ENCODE results near the gene CD46.

CD46 gene

GRCh38 chr1:207841293-207841692 lies 89.4 kb downstream of the CD46 start:
- Histone ChIP-seq H3K27me3 (ENCODE audit: insufficient read depth, low read length, poor library complexity) (no peaks in the 10 kb centered on the region), H3K4me2 (ENCODE audit: insufficient read depth, low read length) (no peak overlapping the region), H3K36me3 (ENCODE audit: insufficient read depth, low read length) (peaks cover 82% of the 10 kb centered on the region), H2AFZ (ENCODE audit: low read depth, low read length) (no peak overlapping the region), H3K4me3 (ENCODE audit: low read depth in 1 of 2, low read length in 2 of 2) (no peak overlapping the region), H3K4me1 (ENCODE audit: insufficient read depth, low read length) (no peaks in the 10 kb centered on the region), H3K79me2 (ENCODE audit: insufficient read depth, low read length) (peaks cover 99% of the 10 kb centered on the region), H3K9ac (ENCODE audit: low read depth, low read length) (no peak overlapping the region), H4K20me1 (ENCODE audit: insufficient read depth, low read length) (peaks cover 93% of the 10 kb centered on the region), H3K27ac (ENCODE audit: low read length) (no peak overlapping the region), H3K9me3 (ENCODE audit: insufficient read depth, low read length, severe bottlenecking) (no peaks in the 10 kb centered on the region)
- ATAC-seq (ENCODE audit: insufficient read depth, low read depth), result no peak
- DNase-seq, result no peak
- TF ChIP-seq CTCF (IDR thresholded peaks at IDR 0.05; ENCODE audit: borderline replicate concordance, extremely low read depth, low read length, poor library complexity, severe bottlenecking), result no peak
- no peak for TF ChIP-seq EZH2 (IDR thresholded peaks at IDR 0.05; ENCODE audit: borderline replicate concordance, low read depth, low read length, severe bottlenecking)

GRCh38 chr1:207841901-207842300 lies 90.0 kb downstream of the CD46 start:
- Histone ChIP-seq H3K4me1 (ENCODE audit: insufficient read depth, low read length) (no peaks in the 10 kb centered on the region), H3K4me3 (ENCODE audit: low read depth in 1 of 2, low read length in 2 of 2) (no peak overlapping the region), H4K20me1 (ENCODE audit: insufficient read depth, low read length) (peaks cover 93% of the 10 kb centered on the region), H3K79me2 (ENCODE audit: insufficient read depth, low read length) (peaks cover 99% of the 10 kb centered on the region), H3K4me2 (ENCODE audit: insufficient read depth, low read length) (no peak overlapping the region), H3K9me3 (ENCODE audit: insufficient read depth, low read length, severe bottlenecking) (no peaks in the 10 kb centered on the region), H3K27me3 (ENCODE audit: insufficient read depth, low read length, poor library complexity) (no peaks in the 10 kb centered on the region), H2AFZ (ENCODE audit: low read depth, low read length) (no peak overlapping the region), H3K9ac (ENCODE audit: low read depth, low read length) (no peak overlapping the region), H3K36me3 (ENCODE audit: insufficient read depth, low read length) (peaks cover 80% of the 10 kb centered on the region), H3K27ac (ENCODE audit: low read length) (no peak overlapping the region)
- TF ChIP-seq CTCF (IDR thresholded peaks at IDR 0.05; ENCODE audit: borderline replicate concordance, extremely low read depth, low read length, poor library complexity, severe bottlenecking), result no peak
- TF ChIP-seq EZH2 (IDR thresholded peaks at IDR 0.05; ENCODE audit: borderline replicate concordance, low read depth, low read length, severe bottlenecking), result no peak
- no peak for DNase-seq
- ATAC-seq (ENCODE audit: insufficient read depth, low read depth), result no peak

DNA sequence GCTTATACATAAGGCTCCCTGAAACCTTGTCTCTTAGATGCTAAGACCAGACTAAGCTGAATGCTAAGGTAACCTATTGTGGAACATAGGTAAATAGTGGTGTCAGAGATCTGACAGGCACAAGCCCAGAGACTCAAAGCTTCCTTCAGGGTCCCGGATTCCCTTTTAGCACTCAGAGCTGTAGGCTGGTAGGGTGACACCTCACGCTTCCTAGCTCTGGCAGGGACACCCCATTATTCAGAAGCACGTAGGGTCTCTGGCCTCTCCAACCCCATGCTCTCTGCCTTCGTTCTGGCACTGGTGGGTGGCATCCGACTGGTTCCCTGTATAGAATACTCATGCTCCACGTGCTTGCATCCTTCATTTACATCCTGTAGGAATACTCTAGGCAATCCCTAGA lies 90.7 kb downstream of the CD46 start:
- H3K79me2 ChIP-seq (ENCODE audit: insufficient read depth, low read length), result peaks cover 99% of the 10 kb centered on the region
- TF ChIP-seq CTCF (IDR thresholded peaks at IDR 0.05; ENCODE audit: borderline replicate concordance, extremely low read depth, low read length, poor library complexity, severe bottlenecking) (no peak), EZH2 (IDR thresholded peaks at IDR 0.05; ENCODE audit: borderline replicate concordance, low read depth, low read length, severe bottlenecking) (no peak)
- no peaks in the 10 kb centered on the region for H3K9me3 ChIP-seq (ENCODE audit: insufficient read depth, low read length, severe bottlenecking)
- no peak overlapping the region for H3K4me2 ChIP-seq (ENCODE audit: insufficient read depth, low read length)
- H3K4me1 ChIP-seq (ENCODE audit: insufficient read depth, low read length), result no peaks in the 10 kb centered on the region
- peaks cover 79% of the 10 kb centered on the region for H3K36me3 ChIP-seq (ENCODE audit: insufficient read depth, low read length)
- no peaks in the 10 kb centered on the region for H3K27me3 ChIP-seq (ENCODE audit: insufficient read depth, low read length, poor library complexity)
- H4K20me1 ChIP-seq (ENCODE audit: insufficient read depth, low read length), result peaks cover 93% of the 10 kb centered on the region
- ATAC-seq (ENCODE audit: insufficient read depth, low read depth), result no peak
- H3K9ac ChIP-seq (ENCODE audit: low read depth, low read length), result no peak overlapping the region
- no peak for DNase-seq
- H2AFZ ChIP-seq (ENCODE audit: low read depth, low read length), result no peak overlapping the region
- H3K4me3 ChIP-seq (ENCODE audit: low read depth in 1 of 2, low read length in 2 of 2), result no peak overlapping the region
- H3K27ac ChIP-seq (ENCODE audit: low read length), result no peak overlapping the region

DNA sequence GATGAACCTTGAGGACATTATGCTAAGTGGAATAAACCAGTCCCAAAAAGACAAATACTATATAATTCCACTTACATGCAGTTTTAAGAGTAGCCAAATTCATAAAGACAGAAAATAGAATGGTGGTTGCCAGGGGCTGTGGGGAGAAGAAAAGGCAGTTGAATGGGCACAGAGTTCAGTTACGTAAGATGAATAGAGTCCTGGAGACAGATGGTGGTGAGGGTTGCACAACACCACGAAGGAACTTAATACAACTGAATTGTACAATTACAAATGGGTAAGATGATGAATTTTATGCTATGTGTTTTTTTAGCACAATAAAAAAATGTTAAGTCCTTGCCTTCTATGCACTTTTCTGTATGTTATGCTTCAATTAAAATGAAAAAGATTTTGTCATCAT lies 92.5 kb downstream of the CD46 start:
- peaks cover 99% of the 10 kb centered on the region for H3K79me2 ChIP-seq (ENCODE audit: insufficient read depth, low read length)
- no peak overlapping the region for H3K27ac ChIP-seq (ENCODE audit: low read length)
- no peak overlapping the region for H3K9ac ChIP-seq (ENCODE audit: low read depth, low read length)
- TF ChIP-seq EZH2 (IDR thresholded peaks at IDR 0.05; ENCODE audit: borderline replicate concordance, low read depth, low read length, severe bottlenecking), result no peak
- TF ChIP-seq CTCF (IDR thresholded peaks at IDR 0.05; ENCODE audit: borderline replicate concordance, extremely low read depth, low read length, poor library complexity, severe bottlenecking), result no peak
- H4K20me1 ChIP-seq (ENCODE audit: insufficient read depth, low read length), result peaks cover 90% of the 10 kb centered on the region
- H3K27me3 ChIP-seq (ENCODE audit: insufficient read depth, low read length, poor library complexity), result no peaks in the 10 kb centered on the region
- H3K9me3 ChIP-seq (ENCODE audit: insufficient read depth, low read length, severe bottlenecking), result no peaks in the 10 kb centered on the region
- H3K4me3 ChIP-seq (ENCODE audit: low read depth in 1 of 2, low read length in 2 of 2), result no peak overlapping the region
- no peak overlapping the region for H3K4me2 ChIP-seq (ENCODE audit: insufficient read depth, low read length)
- H3K36me3 ChIP-seq (ENCODE audit: insufficient read depth, low read length), result peaks cover 72% of the 10 kb centered on the region
- no peak for DNase-seq
- ATAC-seq (ENCODE audit: insufficient read depth, low read depth), result 0 out of 3 replicates have a peak, but pooled peaks have one; percentile 44
- no peaks in the 10 kb centered on the region for H3K4me1 ChIP-seq (ENCODE audit: insufficient read depth, low read length)
- no peak overlapping the region for H2AFZ ChIP-seq (ENCODE audit: low read depth, low read length)
